Vagina (tissue), 2 donors: ENCODE results near the gene ATP6V1D. TPM values are rescaled to one million over a fixed set of nuclear protein-coding genes. Genes with fewer than 3 reads are reported as not detected.

Experiments used
- DNase-seq, 2 donors: peaks; one replicate each; pipeline ENCODE4 v3.0.0-alpha.2; 2017; ENCODE audit errors: extremely low spot score in 2 of 2
- H3K27ac ChIP-seq: fragments of 200-600 bp; sonication (generic); one replicate; pipeline ENCODE4 v1.5.1; 2019
- H3K27me3 ChIP-seq: fragments of 200-600 bp; sonication (generic); one replicate; pipeline ENCODE4 v1.5.1; 2019
- H3K36me3 ChIP-seq, 2 donors: fragments of 200-600 bp; sonication (generic); one replicate each; pipeline ENCODE4 v1.5.1; 2017 to 2019
- H3K4me1 ChIP-seq: fragments of 200-600 bp; sonication (generic); one replicate; pipeline ENCODE4 v1.5.1; 2019
- H3K4me3 ChIP-seq, 2 donors: fragments of 200-600 bp; sonication (generic); 1 replicate in 1 of 2; 2 replicates in 1 of 2; pipeline ENCODE4 v1.5.1; 2016 to 2019
- H3K9me3 ChIP-seq: fragments of 200-600 bp; sonication (generic); one replicate; pipeline ENCODE4 v1.5.1; 2019
- CTCF ChIP-seq, 3 experiments: fragments of 450-650 bp in 2 of 3; fragments of 200-600 bp in 1 of 3; sonication (generic) in 1 of 3; IDR thresholded peaks; one replicate each; pipeline ENCODE4 v1.5.1; 2017 to 2019; ENCODE audit warnings: antibody characterized with exemption in 3 of 3, mild to moderate bottlenecking in 2 of 3, moderate library complexity in 2 of 3
- POLR2A ChIP-seq, 2 donors: fragments of 450-650 bp; IDR thresholded peaks; one replicate each; pipeline ENCODE4 v1.6.1; 2017; ENCODE audit warnings: antibody characterized with exemption in 2 of 2, mild to moderate bottlenecking in 2 of 2, moderate library complexity in 2 of 2
- POLR2AphosphoS5 ChIP-seq, 2 donors: sonication (generic); formaldehyde crosslinking; IDR thresholded peaks; one replicate each; pipeline ENCODE4 v1.9.0; 2017; ENCODE audit warnings: antibody characterized with exemption in 2 of 2, mild to moderate bottlenecking in 2 of 2, low read depth in 1 of 2; ENCODE audit not compliant: insufficient read depth in 1 of 2
- intact Hi-C: fragments of 100-400 bp; cut with DNase I; formaldehyde crosslinking; loops from one replicate; pipeline ENCODE4 v1.15.1; 2023
- total RNA-seq: library from RNA; depleted of rRNA; stranded (reverse); fragments of >200 nt; gene quantifications from one replicate; pipeline ENCODE4 v1.2.3, GENCODE V29; 2016

The ATP6V1D gene
- total RNA-seq, 1 donor from 2014 or later = 23.8 TPM

DNA sequence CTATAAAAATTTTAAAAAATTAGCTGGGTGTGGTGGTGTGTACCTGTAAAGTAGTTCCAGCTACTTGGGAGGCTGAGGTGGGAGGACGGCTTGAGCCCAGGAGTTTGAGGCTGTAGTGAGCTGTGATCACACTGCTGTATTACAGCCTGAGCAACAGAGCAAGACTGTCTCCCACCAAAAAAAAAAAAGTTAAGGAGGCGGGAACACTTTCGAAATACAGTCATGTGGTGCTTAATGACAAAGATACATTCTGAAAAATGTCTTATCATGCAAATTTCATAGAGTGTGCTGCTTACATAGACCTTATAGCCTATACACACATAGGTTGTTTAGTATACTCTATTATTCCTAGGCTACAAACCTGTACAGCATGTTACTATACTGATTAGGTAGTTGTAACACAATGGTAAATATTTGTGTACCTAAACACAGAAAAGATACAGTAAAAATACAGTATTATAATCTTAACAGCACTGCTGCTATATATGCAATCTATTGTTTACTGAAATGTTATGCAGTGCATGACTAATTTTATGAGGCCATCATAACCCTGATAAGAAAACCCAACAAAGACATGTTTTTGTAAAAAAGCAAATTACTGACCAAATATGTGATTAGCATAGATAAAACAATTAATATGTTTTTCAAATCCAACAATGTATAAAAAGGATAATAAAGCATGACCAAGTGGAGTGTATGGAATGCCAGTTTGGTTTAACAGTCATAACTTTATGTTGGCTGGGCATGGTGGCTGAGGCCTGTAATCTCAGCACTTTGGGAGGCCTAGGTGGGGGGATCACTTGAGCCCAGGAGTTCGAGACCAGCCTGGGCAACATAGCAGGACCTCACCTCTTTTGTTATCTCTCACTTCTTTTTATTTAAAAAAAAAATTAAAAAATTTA, 11.9 kb upstream of the ATP6V1D start:
- peaks cover 0 to 75% of the 10 kb centered on the region in 2 donors for H3K36me3 ChIP-seq
- intact Hi-C loops = no loop called here
- TF ChIP-seq POLR2A (IDR thresholded peaks at IDR 0.05) = no peak
- TF ChIP-seq POLR2AphosphoS5 (IDR thresholded peaks at IDR 0.05; ENCODE audit: insufficient read depth in 1 of 2, low read depth in 1 of 2) = no peak
- TF ChIP-seq CTCF (IDR thresholded peaks at IDR 0.05) = no peak
- H3K27me3 ChIP-seq = no peaks in the 10 kb centered on the region
- no peak overlapping the region for H3K4me3 ChIP-seq
- DNase-seq = no peak
- H3K9me3 ChIP-seq = no peaks in the 10 kb centered on the region
- no peak overlapping the region for H3K27ac ChIP-seq
- H3K4me1 ChIP-seq = no peaks in the 10 kb centered on the region

DNA sequence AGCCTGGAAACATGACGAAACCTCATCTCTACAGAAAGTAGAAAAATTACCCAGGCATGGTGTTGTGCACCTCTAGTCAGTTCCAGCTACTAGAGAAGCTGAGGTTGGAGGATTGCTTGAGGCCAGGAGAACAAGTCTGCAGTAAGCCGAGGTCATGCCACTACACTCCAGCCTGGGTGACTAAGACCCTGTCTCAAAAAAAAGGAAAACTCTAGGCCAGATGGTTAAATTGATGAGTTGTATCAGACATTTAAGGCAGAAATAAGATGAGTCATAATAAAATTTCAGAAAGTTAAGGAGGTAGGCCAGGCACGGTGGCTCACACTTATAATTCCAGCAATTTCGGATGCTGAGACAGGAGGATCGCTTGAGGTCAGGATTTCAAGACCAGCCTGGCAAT, 11.2 kb upstream of the ATP6V1D start:
- Histone ChIP-seq H3K27ac (no peak overlapping the region), H3K36me3 (peaks cover 0 to 73% of the 10 kb centered on the region in 2 donors), H3K4me3 (no peak overlapping the region), H3K4me1 (no peaks in the 10 kb centered on the region), H3K9me3 (no peaks in the 10 kb centered on the region), H3K27me3 (no peaks in the 10 kb centered on the region)
- intact Hi-C loops = no loop called here
- no peak for DNase-seq
- TF ChIP-seq POLR2A (IDR thresholded peaks at IDR 0.05) (no peak), CTCF (IDR thresholded peaks at IDR 0.05) (no peak), POLR2AphosphoS5 (IDR thresholded peaks at IDR 0.05; ENCODE audit: insufficient read depth in 1 of 2, low read depth in 1 of 2) (no peak)

DNA sequence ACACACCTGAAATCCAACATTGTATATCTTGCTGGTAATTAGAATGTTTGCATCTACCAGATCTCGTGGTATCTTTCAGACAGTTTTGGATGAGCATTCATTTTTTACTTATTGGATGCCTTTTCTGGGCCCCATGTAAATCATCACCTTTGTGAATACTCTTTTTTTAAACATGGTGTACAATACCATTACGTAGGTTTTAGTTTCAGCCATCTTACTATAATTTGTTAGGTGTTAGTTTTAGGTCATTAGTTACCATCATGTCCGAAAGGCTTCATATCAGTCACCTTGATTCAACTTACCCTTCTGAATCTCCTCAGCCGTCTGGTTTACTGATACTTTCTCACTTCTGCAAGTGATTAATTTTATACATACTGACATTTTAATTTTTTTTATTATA, 5.9 kb upstream of the ATP6V1D start:
- no peak for TF ChIP-seq POLR2A (IDR thresholded peaks at IDR 0.05)
- no peak for TF ChIP-seq CTCF (IDR thresholded peaks at IDR 0.05)
- no peak for TF ChIP-seq POLR2AphosphoS5 (IDR thresholded peaks at IDR 0.05; ENCODE audit: insufficient read depth in 1 of 2, low read depth in 1 of 2)
- intact Hi-C loops = no loop called here
- Histone ChIP-seq H3K36me3 (peaks cover 0 to 53% of the 10 kb centered on the region in 2 donors), H3K27me3 (no peaks in the 10 kb centered on the region), H3K27ac (no peak overlapping the region), H3K9me3 (no peaks in the 10 kb centered on the region), H3K4me3 (no peak overlapping the region), H3K4me1 (peaks cover 49% of the 10 kb centered on the region)
- DNase-seq = no peak

DNA sequence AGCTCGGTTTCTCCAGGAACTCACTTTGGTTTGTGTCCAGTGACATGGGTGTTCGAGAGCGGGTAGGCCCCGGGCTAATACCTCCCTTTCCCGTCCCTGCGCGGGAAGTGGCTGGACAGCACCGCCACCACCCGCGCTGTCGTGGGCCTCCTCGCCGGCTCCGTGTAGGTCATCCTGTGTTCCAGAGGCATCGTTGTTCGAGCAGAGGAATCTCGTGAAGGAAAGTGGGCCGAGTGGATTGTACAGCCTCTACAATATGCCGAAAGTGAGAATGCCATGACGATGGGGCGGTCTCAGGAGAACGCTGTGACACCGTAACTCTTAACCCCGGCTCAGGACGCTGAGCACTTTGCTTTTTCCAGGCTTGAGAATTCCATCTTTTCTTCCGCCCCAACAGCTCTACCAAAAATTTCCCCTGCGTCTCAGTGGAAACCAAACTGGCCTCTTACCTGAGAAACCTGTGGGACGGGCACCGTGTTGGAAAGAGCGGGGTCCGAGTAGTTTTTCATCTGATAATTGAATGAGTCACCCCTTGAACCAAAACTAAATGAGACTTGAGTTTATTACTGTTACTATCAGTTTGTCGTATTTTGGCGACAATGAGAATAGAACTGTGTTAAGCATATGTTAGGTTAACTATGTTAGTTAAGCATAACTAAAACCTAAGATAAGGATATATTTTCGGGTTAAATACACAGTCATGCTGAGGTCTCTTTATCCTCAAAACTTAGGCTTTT, 1.0 kb upstream of the ATP6V1D start:
- no peak for TF ChIP-seq CTCF (IDR thresholded peaks at IDR 0.05)
- TF ChIP-seq POLR2AphosphoS5 (IDR thresholded peaks at IDR 0.05; ENCODE audit: insufficient read depth in 1 of 2, low read depth in 1 of 2) = no peak
- no peak for TF ChIP-seq POLR2A (IDR thresholded peaks at IDR 0.05)
- intact Hi-C loops = no loop called here
- Histone ChIP-seq H3K9me3 (no peaks in the 10 kb centered on the region), H3K27me3 (no peaks in the 10 kb centered on the region), H3K27ac (peak overlapping the region; percentile 90), H3K4me1 (peaks cover 84% of the 10 kb centered on the region), H3K36me3 (peaks cover 0 to 10% of the 10 kb centered on the region in 2 donors), H3K4me3 (peak overlapping the region; percentile 74 to 83)
- no peak for DNase-seq
